ENCODE measurements around the gene TKT. TPM values are rescaled to one million over a fixed set of nuclear protein-coding genes. Genes with fewer than 3 reads are reported as not detected.

TKT gene
- total and polyA plus RNA-seq, 2 of the 4 experiments (the other 2 are of a cell fraction) = 280 to 349 TPM

- ATAC-seq (ENCODE audit: low read depth) (no peak), DNase-seq (no peak)
- no peak overlapping the region for H3K27ac ChIP-seq (ENCODE audit: insufficient read depth, low read length)
- H4K5ac ChIP-seq (ENCODE audit: low read depth, low read length) = no peak overlapping the region
- no peak for TF ChIP-seq CEBPB (IDR thresholded peaks at IDR 0.05; ENCODE audit: low read depth, low read length)
- H2AFZ ChIP-seq (replicated peaks; ENCODE audit: low read length, poor library complexity) = no peak overlapping the region
- H2AK5ac ChIP-seq (ENCODE audit: low read depth, low read length) = no peak overlapping the region
- no peak overlapping the region for H3K4ac ChIP-seq (ENCODE audit: low read depth, low read length)
- no peaks in the 10 kb centered on the region for H3K9me3 ChIP-seq (ENCODE audit: control insufficient read depth, insufficient read depth, low read length)
- H3K14ac ChIP-seq (replicated peaks; ENCODE audit: low read depth, low read length) = no peak overlapping the region
- no peak overlapping the region for H4K91ac ChIP-seq (ENCODE audit: insufficient read depth, low read depth, low read length)
- no peak overlapping the region for H3K18ac ChIP-seq (ENCODE audit: low read depth, low read length)
- no TSS peak for BruUV-seq (replicated peaks)
- H3K56ac ChIP-seq (ENCODE audit: extremely low read depth, insufficient read depth, low read length) = no peak overlapping the region
- peaks cover 7% of the 10 kb centered on the region; the same call in 1 of the 2 replicates for H4K20me1 ChIP-seq (ENCODE audit: insufficient read depth, low read length)
- H3K27me3 ChIP-seq (ENCODE audit: control insufficient read depth, insufficient read depth, low read length) = no peaks in the 10 kb centered on the region
- no peak overlapping the region for H2BK20ac ChIP-seq (ENCODE audit: low read depth, low read length)
- H3K36me3 ChIP-seq (ENCODE audit: control insufficient read depth, insufficient read depth, low read length) = peaks cover 56% of the 10 kb centered on the region
- WGBS, 2 experiments (ENCODE audit: extremely low coverage in 2 of 2, insufficient read length in 1 of 2) = 67% methylated on average over 2 of the region's 7 CpGs; no CpG with 5 or more reads in 1 of the 2 experiments
- no peak overlapping the region for H2BK15ac ChIP-seq (ENCODE audit: low read depth, low read length)
- no peak overlapping the region for H3K9ac ChIP-seq (ENCODE audit: low read depth, low read length)
- POLR2A ChIA-PET (ENCODE audit: unreplicated experiment) = no interaction called here
- H2BK120ac ChIP-seq (ENCODE audit: low read depth, low read length) = no peak overlapping the region
- no peak overlapping the region for H2BK5ac ChIP-seq (ENCODE audit: low read depth, low read length, poor library complexity, severe bottlenecking)
- CTCF ChIA-PET = interaction anchor here (1.0 kb wide), 1 partner anchor 12 kb away, joined by 3 read pairs; no protein-coding TSS in a partner anchor
- H2AK9ac ChIP-seq (replicated peaks; ENCODE audit: low read depth, low read length, poor library complexity) = no peak overlapping the region
- H3K4me2 ChIP-seq (ENCODE audit: low read depth, low read length) = no peak overlapping the region
- H3K9me1 ChIP-seq (ENCODE audit: insufficient read depth, low read length) = 0 out of 2 replicates have a peak, but pooled peaks cover 4% of the 10 kb centered on the region
- H3K4me3 ChIP-seq (ENCODE audit: insufficient read depth, low read depth, low read length) = no peak overlapping the region
- H4K8ac ChIP-seq (ENCODE audit: low read depth in 2 of 2, low read length in 2 of 2) = no peak overlapping the region; a peak in 1 of 4 replicates
- in situ Hi-C loops (cut with MboI; ENCODE audit: low sequenced_read_pairs) = loop anchor here (25.0 kb wide), 1 partner anchor 489 kb away; no protein-coding TSS in a partner anchor
- dilution Hi-C loops (cut with HindIII; ENCODE audit: low sequenced_read_pairs, unreplicated experiment) = no loop called here
- H3K4me1 ChIP-seq (ENCODE audit: control insufficient read depth, insufficient read depth, low read length) = no peaks in the 10 kb centered on the region
- H3K79me1 ChIP-seq (ENCODE audit: low read depth in 1 of 2, low read length in 2 of 2) = peaks cover 3 to 6% of the 10 kb centered on the region in 2 experiments; a peak in 2 of 4 replicates
- no peak overlapping the region for H3K23ac ChIP-seq (ENCODE audit: low read depth, low read length)
- intact Hi-C loops (cut with micrococcal nuclease) = loop anchor here (5.0 kb wide), 1 partner anchor 74 kb away; no protein-coding TSS in a partner anchor
These were observed 32.8 kb downstream of the TKT start for GRCh38 chr3:53223025-53223424.

Measured in IMR-90 (cell line).